Cardiac septum (tissue), 1 donor: ENCODE results near the gene TSPAN18. TPM values are rescaled to one million over a fixed set of nuclear protein-coding genes. Genes with fewer than 3 reads are reported as not detected.

Experiments used
- DNase-seq: peaks from one replicate; pipeline ENCODE4 v3.0.0-alpha.2; 2020; ENCODE audit warnings: low spot score
- intact Hi-C: fragments of 100-400 bp; cut with DNase I; formaldehyde crosslinking; loops from one replicate; pipeline ENCODE4 v1.14.0; 2022
- total RNA-seq: library from RNA; stranded (reverse); fragmentation: NEBNext Ultra II Directional; extraction: Animal tissue kit (Norgen Biotek cat#: 25700); gene quantifications from one replicate; pipeline ENCODE4 v1.2.1, GENCODE V29; 2021
- donor health status: DM: no; HTN: no; CAD: no.

The TSPAN18 gene
- total RNA-seq, 1 donor from 2014 or later = 153 TPM

DNA sequence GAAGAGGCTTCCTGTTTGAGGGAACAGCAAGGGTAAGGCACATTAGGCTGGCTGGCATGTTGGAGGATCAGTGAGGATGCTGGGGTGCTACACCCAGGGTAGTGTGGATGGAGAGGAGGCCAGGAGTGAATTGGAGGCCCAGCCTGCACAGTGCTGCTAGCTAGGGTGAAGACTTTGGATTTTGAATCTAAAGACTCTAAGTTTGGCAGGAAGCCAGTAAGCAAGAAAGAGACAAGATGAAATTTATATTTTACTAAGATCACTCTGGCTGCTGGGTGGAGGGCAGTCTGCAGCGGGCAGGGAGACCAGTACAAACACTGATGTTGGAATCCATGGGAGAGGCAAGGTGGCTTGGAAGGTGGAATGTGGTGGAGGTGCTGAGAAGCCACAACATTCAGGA, 43.6 kb downstream of the TSPAN18 start:
- peak; percentile 55 for DNase-seq
- intact Hi-C loops = no loop called here

DNA sequence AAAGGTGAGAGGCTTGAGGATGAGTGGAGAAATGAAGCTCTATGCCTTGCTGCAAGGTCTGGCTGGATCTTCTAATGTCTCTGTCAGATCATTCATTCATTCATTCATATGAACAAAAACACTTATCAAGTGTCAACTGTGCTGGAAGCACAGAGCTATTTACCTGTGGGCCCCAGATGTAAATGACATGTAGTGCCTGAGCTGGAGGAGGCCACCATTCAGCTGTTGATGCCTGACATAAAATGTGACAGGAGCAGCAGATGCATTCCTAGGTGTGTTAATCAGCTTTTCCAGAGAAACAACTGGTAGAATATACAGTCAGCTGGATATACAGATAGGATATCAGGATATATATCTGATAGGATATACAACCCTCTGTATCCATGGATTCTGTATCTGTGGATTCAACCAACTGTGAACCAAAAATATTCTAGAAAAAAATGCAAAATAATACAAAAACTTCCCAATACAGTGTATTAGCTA, 44.5 kb downstream of the TSPAN18 start:
- DNase-seq = no peak
- intact Hi-C loops = no loop called here

DNA sequence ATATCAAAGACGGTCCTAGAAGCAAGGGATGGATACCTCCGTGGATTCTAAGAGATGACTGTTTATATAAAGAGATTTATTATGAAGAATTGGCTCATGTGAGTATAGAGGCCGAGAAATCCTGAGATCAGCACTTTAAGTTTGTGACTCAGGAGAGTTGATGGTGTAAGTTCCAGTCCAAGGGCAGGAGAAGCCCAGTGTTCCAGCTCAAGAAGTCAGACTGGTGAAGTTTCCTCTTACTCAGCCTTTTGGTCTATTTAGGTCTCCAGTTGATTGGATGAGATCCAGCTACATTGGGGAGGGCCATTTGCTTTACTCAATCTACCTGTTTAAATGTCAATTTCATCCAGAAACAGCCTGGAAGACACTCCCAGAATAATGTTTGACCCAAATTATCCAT, 45.1 kb downstream of the TSPAN18 start:
- intact Hi-C loops = no loop called here
- DNase-seq = no peak

DNA sequence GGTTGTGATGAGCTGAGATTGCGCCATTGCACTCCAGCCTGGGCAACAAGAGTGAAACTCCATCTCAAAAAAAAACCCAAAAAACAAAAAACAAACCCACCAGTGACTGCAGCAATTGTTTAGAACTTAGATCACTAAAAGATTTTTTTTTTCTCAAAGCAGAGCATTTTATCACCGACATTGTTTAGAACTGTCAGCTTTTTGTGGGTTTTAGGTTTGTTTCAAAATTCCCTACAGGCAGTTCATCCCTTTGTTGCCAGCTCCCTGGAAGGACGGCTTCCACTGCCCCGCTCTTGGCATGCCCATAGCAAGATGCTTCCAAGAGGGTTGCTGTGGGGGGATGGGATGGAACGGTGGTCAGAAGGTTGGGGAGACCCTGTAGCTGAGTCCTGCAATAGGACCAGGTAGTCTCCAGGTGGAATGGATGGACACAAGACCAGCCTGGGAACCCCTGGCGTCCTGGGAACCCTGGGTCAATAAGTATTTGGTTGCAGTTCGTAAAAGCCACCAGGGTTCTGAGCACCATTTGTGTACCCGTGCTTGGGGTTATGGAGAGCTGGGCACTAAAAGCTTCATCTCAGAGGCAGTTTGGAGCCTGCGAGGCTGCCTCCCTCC, 46.7 kb downstream of the TSPAN18 start:
- peak; percentile 72 for DNase-seq
- intact Hi-C loops = no loop called here

DNA sequence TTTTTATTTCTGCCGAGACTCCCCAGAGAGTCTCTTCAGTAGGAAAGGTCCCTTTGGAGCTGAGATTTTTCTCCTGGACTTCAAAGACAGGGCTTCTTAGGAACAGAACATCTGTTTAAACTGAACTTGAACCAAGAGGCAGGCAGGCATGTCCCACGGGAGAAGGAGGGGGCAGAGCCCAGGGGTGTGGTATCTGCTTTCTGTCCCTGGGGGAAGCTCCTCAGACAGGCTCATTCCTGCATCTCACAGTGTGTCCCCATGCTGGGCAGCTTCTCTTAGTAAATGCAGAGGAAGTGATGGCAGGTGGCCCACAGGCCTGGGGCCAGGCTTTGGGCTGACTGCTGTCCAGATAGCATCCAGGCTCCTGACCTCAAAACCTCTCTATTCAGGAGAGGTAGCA, 47.3 kb downstream of the TSPAN18 start:
- DNase-seq = peak; percentile 89
- intact Hi-C loops = loop anchor here (2.0 kb wide), 1 partner anchor 45 kb away; no protein-coding TSS in a partner anchor

DNA sequence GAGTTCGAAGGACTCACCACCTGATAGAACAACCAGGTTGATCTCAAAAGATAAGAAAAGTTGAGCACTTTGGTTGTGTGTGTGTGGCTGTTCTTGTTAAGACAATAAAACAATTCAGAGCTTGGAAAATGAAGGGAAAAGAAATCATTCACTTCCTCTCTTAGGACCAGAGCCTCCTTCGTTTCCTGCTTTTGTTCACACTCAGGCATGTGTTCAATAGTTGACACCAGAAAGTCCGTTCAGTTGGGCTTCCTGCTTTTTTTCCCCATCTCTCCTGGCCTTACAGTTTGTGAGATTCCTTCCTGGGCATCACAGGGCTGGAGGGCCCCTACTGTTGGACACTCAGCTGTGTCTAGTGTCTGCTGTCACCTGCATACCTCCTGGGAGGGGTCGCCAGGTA, 48.0 kb downstream of the TSPAN18 start:
- peak; percentile 69 for DNase-seq
- intact Hi-C loops = loop anchor here (2.0 to 5.0 kb wide), 2 partner anchors 46 to 118 kb away; no protein-coding TSS in a partner anchor

GRCh38 chr11:44775366-44775984, 48.7 kb downstream of the TSPAN18 start:
- DNase-seq = peak; percentile 80
- intact Hi-C loops = loop anchor here (2.0 to 5.0 kb wide), 2 partner anchors 47 to 117 kb away; no protein-coding TSS in a partner anchor

GRCh38 chr11:44775985-44776446, 49.3 kb downstream of the TSPAN18 start:
- intact Hi-C loops = loop anchor here (2.0 to 5.0 kb wide), 2 partner anchors 47 to 116 kb away; no protein-coding TSS in a partner anchor
- no peak for DNase-seq

DNA sequence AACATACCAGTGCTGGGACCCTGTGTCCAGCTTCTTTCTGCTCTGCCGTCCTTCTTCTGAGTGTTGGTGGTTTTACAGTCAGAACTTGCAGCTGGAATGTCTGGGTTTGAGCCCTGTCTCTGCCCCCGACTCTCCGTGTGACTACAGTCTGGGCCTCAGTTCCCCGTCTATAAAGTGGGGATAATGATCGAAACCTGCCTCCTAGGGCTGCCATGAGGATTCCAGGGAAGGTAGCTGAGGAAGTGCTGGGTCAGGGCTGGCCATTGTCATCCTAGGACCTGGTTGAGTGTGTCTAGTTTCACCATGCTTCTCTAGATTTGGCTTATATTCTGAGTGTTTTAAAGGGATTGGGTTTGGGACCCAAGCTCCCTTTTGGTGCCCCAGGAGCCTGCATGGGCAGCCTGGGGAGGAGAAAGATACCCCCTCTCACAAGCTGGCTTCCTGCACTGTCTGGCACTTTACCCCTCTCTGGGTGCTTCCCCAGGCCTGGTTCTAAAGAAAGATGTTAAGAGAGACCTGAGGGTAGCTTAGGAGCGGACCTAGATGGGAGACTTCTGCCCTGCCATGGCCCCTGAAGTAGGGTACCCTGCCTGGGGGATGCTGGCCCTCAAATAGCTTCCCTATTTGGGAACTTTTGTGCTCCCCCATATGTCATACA, 49.9 kb downstream of the TSPAN18 start:
- DNase-seq = no peak
- intact Hi-C loops = loop anchor here (5.0 kb wide), 1 partner anchor 116 kb away; no protein-coding TSS in a partner anchor

DNA sequence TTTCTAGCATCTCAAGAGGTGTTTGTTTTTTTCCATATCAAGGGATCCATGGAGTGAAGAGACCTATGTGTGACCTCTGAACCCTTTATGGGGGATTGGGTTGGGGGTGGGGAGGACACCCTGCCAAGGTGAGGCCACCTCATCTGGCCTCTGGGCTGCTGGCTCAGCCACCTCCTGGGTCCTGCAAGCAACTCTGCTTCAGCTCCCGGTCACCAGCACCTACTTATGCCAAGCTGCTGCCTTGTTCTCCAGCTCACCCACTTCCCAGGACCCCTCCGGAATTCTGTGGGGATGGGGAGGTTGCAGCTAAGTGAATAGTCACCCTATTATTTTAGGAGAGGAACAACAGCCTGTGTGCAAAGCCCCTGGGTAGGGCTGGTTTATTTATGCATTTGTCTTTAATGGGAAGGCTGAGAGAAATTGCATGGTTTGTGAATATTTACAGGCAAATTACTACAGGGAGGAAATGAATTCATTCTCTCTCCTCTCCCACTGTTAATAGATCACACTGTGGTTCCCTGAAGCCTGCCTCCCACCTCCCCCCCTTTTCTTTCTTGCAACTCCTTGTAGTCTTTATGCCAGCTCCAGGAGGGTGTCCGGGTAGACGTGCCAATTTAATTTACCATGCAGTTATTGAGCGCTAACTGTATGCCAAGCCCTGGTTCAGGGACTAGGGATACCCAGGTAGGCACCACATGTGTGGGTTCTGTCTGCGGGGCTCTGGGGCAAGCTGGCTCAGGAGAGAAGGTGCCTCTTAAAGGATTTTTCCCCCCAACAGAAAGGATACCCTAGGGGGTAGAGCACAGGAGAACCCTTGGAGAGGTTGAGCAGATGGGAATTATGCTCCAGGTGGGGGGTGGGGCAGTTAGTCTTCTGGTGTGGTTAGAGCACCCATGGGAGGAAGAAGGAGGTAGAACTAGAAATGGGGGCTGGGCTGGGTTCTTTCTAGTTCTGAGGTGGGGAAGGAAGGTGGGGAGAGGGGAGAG, 50.7 kb downstream of the TSPAN18 start:
- intact Hi-C loops = loop anchor here (5.0 kb wide), 1 partner anchor 115 kb away; no protein-coding TSS in a partner anchor
- peak; percentile 55 for DNase-seq

DNA sequence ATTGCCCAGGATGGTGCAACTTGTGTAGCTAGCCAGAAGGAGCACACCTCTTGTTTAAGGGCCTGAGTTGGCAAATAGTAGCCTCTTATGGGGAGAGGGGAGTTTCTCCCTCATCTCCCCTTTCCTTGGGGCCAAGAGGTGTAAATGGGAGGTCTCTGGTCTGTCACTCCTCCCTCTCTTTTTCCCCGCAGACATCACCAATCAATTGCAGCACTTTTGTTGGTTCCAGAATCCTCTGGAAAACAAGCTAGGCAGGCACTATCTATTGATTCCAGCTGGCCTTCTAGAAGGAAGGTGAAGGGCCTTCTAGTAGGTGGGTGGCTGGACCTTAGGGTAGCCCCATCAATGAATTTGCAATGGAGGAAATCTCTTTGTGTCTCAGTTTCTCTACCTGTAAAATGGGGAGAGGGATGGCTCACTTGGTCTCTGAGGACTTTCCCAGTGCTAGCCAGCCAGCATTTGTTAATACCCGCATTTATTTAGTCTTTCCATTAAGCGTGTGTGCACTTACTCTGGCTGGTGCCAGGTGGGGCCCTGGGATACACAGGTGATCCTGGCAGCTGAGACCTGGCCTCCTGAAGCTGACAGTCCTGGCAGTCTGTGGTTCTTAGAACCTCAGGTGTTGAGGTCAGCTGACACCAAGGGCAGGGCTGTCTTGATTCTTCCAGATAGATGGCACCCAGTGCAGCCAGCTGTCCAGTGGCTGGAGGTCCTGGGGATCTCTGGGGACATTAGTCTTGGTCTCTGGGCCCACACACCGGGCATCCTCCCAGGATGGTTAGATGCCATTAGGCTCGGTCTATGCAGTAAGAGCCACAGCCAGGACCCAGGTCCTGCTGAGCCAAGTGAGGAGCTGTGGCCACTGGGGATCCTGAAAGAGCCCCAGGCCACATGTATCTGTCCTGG, 51.7 kb downstream of the TSPAN18 start:
- peak; percentile 63 for DNase-seq
- intact Hi-C loops = loop anchor here (5.0 kb wide), 1 partner anchor 114 kb away; no protein-coding TSS in a partner anchor

- peak; percentile 66 for DNase-seq
- intact Hi-C loops = loop anchor here (5.0 kb wide), 1 partner anchor 112 kb away; no protein-coding TSS in a partner anchor
Measured at GRCh38 chr11:44779736-44780520, 53.2 kb downstream of the TSPAN18 start.

- DNase-seq = peak; percentile 80
- intact Hi-C loops = no loop called here
Measured at GRCh38 chr11:44780940-44781631, 54.3 kb downstream of the TSPAN18 start.

DNA sequence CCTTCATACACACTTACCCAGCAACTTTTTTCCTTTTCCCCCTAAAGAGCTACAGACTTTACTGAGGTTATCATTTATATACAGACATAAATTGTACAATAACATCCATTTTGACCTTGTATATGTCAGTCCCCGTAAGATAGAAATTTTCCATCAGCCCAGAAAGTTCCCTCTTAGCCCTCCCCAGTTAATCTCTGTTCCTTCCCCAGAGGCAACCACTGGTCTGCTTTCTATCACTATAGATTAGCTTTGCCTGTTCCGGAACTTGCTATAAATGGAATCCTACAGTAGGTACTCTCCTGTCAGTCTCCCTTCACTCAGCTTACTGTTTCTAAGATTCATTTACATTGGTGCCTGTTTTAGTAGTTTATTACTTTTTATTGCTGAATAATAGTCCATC, 54.9 kb downstream of the TSPAN18 start:
- no peak for DNase-seq
- intact Hi-C loops = no loop called here

- intact Hi-C loops = no loop called here
Measured at GRCh38 chr11:44782478-44782877, 55.7 kb downstream of the TSPAN18 start.

GRCh38 chr11:44784436-44784760, 57.6 kb downstream of the TSPAN18 start:
- peak; percentile 64 for DNase-seq
- intact Hi-C loops = no loop called here

More at GRCh38 chr11:44782478-44782877, 55.7 kb downstream of the TSPAN18 start:
- no peak for DNase-seq

- intact Hi-C loops = no loop called here
- DNase-seq = peak; percentile 5
Measured at GRCh38 chr11:44784851-44785250, 58.1 kb downstream of the TSPAN18 start.
